Measurements from ENCODE around the gene SLC37A2. TPM values are rescaled to one million over a fixed set of nuclear protein-coding genes. Genes with fewer than 3 reads are reported as not detected.
"Not testable (repeated sequence)": the region's sequence is repeated elsewhere in the genome, so short reads cannot be mapped to it uniquely, and the experiment has no call there.

SLC37A2 gene
- polyA plus RNA-seq, 1 donor (not counting 4 experiments of a cell fraction or from before 2014, with no cell fraction given): 21.0 TPM

DNA sequence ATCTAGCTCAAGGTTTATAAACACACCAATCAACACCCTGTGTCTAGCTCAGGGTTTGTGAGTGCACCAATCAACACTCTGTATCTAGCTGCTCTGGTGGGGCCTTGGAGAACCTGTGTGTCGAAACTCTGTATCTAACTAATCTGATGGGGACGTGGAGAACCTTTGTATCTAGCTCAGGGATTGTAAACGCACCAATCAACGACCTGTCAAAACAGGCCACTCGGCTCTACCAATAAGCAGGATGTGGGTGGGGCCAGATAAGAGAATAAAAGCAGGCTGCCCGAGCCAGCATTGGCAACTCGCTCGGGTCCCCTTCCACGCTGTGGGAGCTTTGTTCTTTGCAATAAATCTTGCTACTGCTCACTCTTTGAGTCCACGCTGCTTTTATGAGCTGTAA lies 27.0 kb downstream of the SLC37A2 start:
- H3K4me3 ChIP-seq (ENCODE audit: control insufficient read depth in 2 of 3, extremely low read depth in 1 of 3, insufficient read depth in 2 of 3, low read depth in 1 of 3, low read length in 3 of 3); FAIRE-seq; DNase-seq (ENCODE audit: low read depth, low spot score); H3K27ac ChIP-seq (ENCODE audit: control insufficient read depth, insufficient read depth, low read length); H3K36me3 ChIP-seq (ENCODE audit: control insufficient read depth in 2 of 2, extremely low read depth in 1 of 2, insufficient read depth in 2 of 2, low read length in 2 of 2); H2AFZ ChIP-seq (ENCODE audit: control insufficient read depth, low read length); dilution Hi-C loops (cut with MboI; ENCODE audit: extremely low pct_ligation_motif_present, low sequenced_read_pairs); H3K79me2 ChIP-seq (ENCODE audit: control insufficient read depth, insufficient read depth, low read length); H3K9ac ChIP-seq (ENCODE audit: control insufficient read depth, extremely low read depth, insufficient read depth, low read length); H3K9me3 ChIP-seq (ENCODE audit: control insufficient read depth, low read depth, low read length); H3K9me1 ChIP-seq (ENCODE audit: control insufficient read depth, extremely low read depth, insufficient read depth, low read length); H3K27me3 ChIP-seq (ENCODE audit: control insufficient read depth, extremely low read depth, insufficient read depth, low read length); H3K4me2 ChIP-seq (ENCODE audit: control insufficient read depth, extremely low read depth, insufficient read depth, low read depth, low read length); H4K20me1 ChIP-seq (ENCODE audit: control insufficient read depth, extremely low read depth, insufficient read depth, low read length): not testable (repeated sequence)
- peaks cover 18% of the 10 kb centered on the region for H3K4me1 ChIP-seq (ENCODE audit: control insufficient read depth, extremely low read depth, insufficient read depth, low read length)

DNA sequence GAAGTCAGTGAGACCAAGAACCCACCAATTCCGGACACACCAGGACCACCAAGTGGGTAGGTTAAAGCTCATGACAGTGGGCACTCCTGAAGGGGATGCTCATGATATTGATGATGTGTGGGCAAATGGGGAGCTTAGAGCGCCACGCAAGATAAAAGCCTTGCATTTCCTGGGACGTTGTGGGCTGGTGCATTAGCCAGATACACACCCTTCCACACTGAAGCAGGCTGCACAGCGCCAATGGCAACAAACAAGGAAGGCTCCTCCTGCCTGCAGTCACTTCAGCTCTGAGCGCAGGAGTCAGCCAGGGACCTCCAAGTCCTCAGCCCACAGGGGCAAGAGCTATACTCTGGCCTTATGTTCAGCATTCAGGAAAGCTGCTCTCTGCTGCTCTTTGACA lies 27.7 kb downstream of the SLC37A2 start:
- dilution Hi-C loops (cut with MboI; ENCODE audit: extremely low pct_ligation_motif_present, low sequenced_read_pairs): no loop called here

More for the DNA sequence above, 27.7 kb downstream of the SLC37A2 start:
- Histone ChIP-seq H3K9ac (ENCODE audit: control insufficient read depth, extremely low read depth, insufficient read depth, low read length) (no peak overlapping the region), H2AFZ (ENCODE audit: control insufficient read depth, low read length) (no peak overlapping the region), H3K36me3 (ENCODE audit: control insufficient read depth in 2 of 2, extremely low read depth in 1 of 2, insufficient read depth in 2 of 2, low read length in 2 of 2) (peaks cover 4 to 5% of the 10 kb centered on the region in 2 experiments), H3K4me1 (ENCODE audit: control insufficient read depth, extremely low read depth, insufficient read depth, low read length) (peaks cover 18% of the 10 kb centered on the region), H3K27ac (ENCODE audit: control insufficient read depth, insufficient read depth, low read length) (no peak overlapping the region), H3K4me2 (ENCODE audit: control insufficient read depth, extremely low read depth, insufficient read depth, low read depth, low read length) (no peak overlapping the region), H3K4me3 (ENCODE audit: control insufficient read depth in 2 of 3, extremely low read depth in 1 of 3, insufficient read depth in 2 of 3, low read depth in 1 of 3, low read length in 3 of 3) (no peak overlapping the region), H3K9me3 (ENCODE audit: control insufficient read depth, low read depth, low read length) (no peaks in the 10 kb centered on the region), H3K79me2 (ENCODE audit: control insufficient read depth, insufficient read depth, low read length) (no peaks in the 10 kb centered on the region), H3K27me3 (ENCODE audit: control insufficient read depth, extremely low read depth, insufficient read depth, low read length) (no peaks in the 10 kb centered on the region), H4K20me1 (ENCODE audit: control insufficient read depth, extremely low read depth, insufficient read depth, low read length) (no peaks in the 10 kb centered on the region), H3K9me1 (ENCODE audit: control insufficient read depth, extremely low read depth, insufficient read depth, low read length) (peaks cover 2% of the 10 kb centered on the region)
- TF ChIP-seq, protein P1, sequence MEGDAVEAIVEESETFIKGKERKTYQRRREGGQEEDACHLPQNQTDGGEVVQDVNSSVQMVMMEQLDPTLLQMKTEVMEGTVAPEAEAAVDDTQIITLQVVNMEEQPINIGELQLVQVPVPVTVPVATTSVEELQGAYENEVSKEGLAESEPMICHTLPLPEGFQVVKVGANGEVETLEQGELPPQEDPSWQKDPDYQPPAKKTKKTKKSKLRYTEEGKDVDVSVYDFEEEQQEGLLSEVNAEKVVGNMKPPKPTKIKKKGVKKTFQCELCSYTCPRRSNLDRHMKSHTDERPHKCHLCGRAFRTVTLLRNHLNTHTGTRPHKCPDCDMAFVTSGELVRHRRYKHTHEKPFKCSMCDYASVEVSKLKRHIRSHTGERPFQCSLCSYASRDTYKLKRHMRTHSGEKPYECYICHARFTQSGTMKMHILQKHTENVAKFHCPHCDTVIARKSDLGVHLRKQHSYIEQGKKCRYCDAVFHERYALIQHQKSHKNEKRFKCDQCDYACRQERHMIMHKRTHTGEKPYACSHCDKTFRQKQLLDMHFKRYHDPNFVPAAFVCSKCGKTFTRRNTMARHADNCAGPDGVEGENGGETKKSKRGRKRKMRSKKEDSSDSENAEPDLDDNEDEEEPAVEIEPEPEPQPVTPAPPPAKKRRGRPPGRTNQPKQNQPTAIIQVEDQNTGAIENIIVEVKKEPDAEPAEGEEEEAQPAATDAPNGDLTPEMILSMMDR (optimal IDR thresholded peaks at IDR 0.05 in 1 of 3, IDR thresholded peaks at IDR 0.05 in 1 of 3, conservative IDR thresholded peaks at IDR 0.05 in 1 of 3; ENCODE audit: extremely low read depth in 1 of 3, insufficient read depth in 2 of 3, low read length in 3 of 3): no peak
- no peak for TF ChIP-seq EZH2 (IDR thresholded peaks at IDR 0.05; ENCODE audit: low read length)
- FAIRE-seq: no peak
- DNase-seq (ENCODE audit: low read depth, low spot score): no peak

Data from keratinocyte (primary cell).